ENCODE results near the gene ZDHHC9.

DNA sequence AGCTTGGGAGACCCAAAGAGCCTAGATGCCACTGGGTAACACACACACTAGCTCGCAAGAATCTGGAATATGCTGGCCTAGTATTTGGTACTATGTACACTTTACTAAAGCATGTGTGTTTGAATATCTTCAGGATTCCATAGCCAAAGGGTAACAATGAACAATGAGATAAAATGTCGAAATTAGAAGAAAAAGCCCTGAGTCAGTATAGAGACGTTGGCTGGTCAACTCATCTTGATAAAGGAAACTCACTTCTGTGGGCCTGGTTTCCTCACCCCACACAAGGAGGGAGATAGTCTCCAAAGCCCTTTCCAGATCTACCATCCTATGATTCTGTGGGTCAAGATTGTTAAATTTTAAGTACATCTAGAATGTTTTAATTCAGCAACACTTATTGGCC, 6.9 kb downstream of the ZDHHC9 start:
- TF ChIP-seq RUNX1 (IDR thresholded peaks at IDR 0.05; ENCODE audit: low read depth) (no peak), BRD4 (IDR thresholded peaks at IDR 0.05) (no peak), PTRF (tag; IDR thresholded peaks at IDR 0.05) (no peak), TARDBP (IDR thresholded peaks at IDR 0.05) (no peak), ZFX (CRISPR knock-in tag; IDR thresholded peaks at IDR 0.05) (no peak), KAT7 (CRISPR knock-in tag; IDR thresholded peaks at IDR 0.05; ENCODE audit: borderline replicate concordance) (no peak), ZNF274 (IDR thresholded peaks at IDR 0.05; ENCODE audit: borderline replicate concordance, low read depth, low read length) (no peak), EZH2 (IDR thresholded peaks at IDR 0.05; ENCODE audit: borderline replicate concordance, low read depth, low read length) (no peak)
- TF ChIP-seq, protein P1, sequence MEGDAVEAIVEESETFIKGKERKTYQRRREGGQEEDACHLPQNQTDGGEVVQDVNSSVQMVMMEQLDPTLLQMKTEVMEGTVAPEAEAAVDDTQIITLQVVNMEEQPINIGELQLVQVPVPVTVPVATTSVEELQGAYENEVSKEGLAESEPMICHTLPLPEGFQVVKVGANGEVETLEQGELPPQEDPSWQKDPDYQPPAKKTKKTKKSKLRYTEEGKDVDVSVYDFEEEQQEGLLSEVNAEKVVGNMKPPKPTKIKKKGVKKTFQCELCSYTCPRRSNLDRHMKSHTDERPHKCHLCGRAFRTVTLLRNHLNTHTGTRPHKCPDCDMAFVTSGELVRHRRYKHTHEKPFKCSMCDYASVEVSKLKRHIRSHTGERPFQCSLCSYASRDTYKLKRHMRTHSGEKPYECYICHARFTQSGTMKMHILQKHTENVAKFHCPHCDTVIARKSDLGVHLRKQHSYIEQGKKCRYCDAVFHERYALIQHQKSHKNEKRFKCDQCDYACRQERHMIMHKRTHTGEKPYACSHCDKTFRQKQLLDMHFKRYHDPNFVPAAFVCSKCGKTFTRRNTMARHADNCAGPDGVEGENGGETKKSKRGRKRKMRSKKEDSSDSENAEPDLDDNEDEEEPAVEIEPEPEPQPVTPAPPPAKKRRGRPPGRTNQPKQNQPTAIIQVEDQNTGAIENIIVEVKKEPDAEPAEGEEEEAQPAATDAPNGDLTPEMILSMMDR (IDR thresholded peaks at IDR 0.05 in 2 of 3, conservative IDR thresholded peaks at IDR 0.05 in 1 of 3; ENCODE audit: insufficient read depth in 2 of 3, low read depth in 1 of 3, low read length in 3 of 3): no peak
- TF ChIP-seq, protein P2, sequence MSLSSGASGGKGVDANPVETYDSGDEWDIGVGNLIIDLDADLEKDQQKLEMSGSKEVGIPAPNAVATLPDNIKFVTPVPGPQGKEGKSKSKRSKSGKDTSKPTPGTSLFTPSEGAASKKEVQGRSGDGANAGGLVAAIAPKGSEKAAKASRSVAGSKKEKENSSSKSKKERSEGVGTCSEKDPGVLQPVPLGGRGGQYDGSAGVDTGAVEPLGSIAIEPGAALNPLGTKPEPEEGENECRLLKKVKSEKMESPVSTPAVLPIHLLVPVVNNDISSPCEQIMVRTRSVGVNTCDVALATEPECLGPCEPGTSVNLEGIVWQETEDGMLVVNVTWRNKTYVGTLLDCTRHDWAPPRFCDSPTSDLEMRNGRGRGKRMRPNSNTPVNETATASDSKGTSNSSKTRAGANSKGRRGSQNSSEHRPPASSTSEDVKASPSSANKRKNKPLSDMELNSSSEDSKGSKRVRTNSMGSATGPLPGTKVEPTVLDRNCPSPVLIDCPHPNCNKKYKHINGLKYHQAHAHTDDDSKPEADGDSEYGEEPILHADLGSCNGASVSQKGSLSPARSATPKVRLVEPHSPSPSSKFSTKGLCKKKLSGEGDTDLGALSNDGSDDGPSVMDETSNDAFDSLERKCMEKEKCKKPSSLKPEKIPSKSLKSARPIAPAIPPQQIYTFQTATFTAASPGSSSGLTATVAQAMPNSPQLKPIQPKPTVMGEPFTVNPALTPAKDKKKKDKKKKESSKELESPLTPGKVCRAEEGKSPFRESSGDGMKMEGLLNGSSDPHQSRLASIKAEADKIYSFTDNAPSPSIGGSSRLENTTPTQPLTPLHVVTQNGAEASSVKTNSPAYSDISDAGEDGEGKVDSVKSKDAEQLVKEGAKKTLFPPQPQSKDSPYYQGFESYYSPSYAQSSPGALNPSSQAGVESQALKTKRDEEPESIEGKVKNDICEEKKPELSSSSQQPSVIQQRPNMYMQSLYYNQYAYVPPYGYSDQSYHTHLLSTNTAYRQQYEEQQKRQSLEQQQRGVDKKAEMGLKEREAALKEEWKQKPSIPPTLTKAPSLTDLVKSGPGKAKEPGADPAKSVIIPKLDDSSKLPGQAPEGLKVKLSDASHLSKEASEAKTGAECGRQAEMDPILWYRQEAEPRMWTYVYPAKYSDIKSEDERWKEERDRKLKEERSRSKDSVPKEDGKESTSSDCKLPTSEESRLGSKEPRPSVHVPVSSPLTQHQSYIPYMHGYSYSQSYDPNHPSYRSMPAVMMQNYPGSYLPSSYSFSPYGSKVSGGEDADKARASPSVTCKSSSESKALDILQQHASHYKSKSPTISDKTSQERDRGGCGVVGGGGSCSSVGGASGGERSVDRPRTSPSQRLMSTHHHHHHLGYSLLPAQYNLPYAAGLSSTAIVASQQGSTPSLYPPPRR (CRISPR knock-in tag; IDR thresholded peaks at IDR 0.05; ENCODE audit: borderline replicate concordance): no peak

All from K562 (cell line).